HuH-7.5 (cell line): ENCODE data around the gene KLK1.

Source experiments
- DNase-seq: peaks from one replicate; pipeline ENCODE4 v3.0.0; 2011; ENCODE audit warnings: low spot score

KLK1 gene

GRCh38 chr19:50823389-50824042, at the start of gene KLK1:
Gene KLK1 (minus strand): TSS chr19:50823787. CDS start chr19:50823748, 39 bp downstream.
- DNase-seq, result no peak

DNA sequence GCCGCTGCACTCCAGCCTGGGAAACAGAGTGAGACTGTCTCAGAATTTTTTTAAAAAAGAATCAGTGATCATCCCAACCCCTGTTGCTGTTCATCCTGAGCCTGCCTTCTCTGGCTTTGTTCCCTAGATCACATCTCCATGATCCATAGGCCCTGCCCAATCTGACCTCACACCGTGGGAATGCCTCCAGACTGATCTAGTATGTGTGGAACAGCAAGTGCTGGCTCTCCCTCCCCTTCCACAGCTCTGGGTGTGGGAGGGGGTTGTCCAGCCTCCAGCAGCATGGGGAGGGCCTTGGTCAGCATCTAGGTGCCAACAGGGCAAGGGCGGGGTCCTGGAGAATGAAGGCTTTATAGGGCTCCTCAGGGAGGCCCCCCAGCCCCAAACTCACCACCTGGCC, 49.5 kb upstream of the KLK1 start, which contains the start of gene KLK2:
Gene KLK2 (plus strand): TSS at position 384 of the 400 bp plus-strand sequence. CDS start 35 bp downstream, outside the sequence.
- no peak for DNase-seq

DNA sequence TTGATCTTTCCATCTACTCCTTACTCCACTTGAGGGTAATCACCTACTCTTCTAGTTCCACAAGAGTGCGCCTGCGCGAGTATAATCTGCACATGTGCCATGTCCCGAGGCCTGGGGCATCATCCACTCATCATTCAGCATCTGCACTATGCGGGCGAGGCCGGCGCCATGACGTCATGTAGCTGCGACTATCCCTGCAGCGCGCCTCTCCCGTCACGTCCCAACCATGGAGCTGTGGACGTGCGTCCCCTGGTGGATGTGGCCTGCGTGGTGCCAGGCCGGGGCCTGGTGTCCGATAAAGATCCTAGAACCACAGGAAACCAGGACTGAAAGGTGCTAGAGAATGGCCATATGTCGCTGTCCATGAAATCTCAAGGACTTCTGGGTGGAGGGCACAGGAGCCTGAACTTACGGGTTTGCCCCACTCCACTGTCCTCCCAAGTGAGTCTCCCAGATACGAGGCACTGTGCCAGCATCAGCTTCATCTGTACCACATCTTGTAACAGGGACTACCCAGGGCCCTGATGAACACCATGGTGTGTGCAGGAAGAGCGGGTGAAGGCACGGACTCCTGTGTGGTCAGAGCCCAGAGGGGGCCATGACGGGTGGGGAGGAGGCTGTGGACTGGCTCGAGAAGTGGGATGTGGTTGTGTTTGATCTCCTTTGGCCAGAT, 47.0 kb upstream of the KLK1 start:
- no peak for DNase-seq

GRCh38 chr19:50869479-50869878, 45.9 kb upstream of the KLK1 start:
- no peak for DNase-seq

GRCh38 chr19:50861496-50862286, 38.1 kb upstream of the KLK1 start:
- DNase-seq, result no peak

- DNase-seq, result no peak
Observed at GRCh38 chr19:50861010-50861409, 37.4 kb upstream of the KLK1 start.

DNA sequence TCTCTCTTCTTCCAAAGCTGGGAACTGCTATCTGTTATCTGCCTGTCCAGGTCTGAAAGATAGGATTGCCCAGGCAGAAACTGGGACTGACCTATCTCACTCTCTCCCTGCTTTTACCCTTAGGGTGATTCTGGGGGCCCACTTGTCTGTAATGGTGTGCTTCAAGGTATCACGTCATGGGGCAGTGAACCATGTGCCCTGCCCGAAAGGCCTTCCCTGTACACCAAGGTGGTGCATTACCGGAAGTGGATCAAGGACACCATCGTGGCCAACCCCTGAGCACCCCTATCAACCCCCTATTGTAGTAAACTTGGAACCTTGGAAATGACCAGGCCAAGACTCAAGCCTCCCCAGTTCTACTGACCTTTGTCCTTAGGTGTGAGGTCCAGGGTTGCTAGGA, 36.3 kb upstream of the KLK1 start:
- no peak for DNase-seq

GRCh38 chr19:50858886-50859285, 35.3 kb upstream of the KLK1 start:
- no peak for DNase-seq

DNA sequence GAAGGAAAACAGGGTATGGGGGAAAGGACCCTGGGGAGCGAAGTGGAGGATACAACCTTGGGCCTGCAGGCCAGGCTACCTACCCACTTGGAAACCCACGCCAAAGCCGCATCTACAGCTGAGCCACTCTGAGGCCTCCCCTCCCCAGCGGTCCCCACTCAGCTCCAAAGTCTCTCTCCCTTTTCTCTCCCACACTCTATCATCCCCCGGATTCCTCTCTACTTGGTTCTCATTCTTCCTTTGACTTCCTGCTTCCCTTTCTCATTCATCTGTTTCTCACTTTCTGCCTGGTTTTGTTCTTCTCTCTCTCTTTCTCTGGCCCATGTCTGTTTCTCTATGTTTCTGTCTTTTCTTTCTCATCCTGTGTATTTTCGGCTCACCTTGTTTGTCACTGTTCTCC, 33.8 kb upstream of the KLK1 start:
- no peak for DNase-seq

DNA sequence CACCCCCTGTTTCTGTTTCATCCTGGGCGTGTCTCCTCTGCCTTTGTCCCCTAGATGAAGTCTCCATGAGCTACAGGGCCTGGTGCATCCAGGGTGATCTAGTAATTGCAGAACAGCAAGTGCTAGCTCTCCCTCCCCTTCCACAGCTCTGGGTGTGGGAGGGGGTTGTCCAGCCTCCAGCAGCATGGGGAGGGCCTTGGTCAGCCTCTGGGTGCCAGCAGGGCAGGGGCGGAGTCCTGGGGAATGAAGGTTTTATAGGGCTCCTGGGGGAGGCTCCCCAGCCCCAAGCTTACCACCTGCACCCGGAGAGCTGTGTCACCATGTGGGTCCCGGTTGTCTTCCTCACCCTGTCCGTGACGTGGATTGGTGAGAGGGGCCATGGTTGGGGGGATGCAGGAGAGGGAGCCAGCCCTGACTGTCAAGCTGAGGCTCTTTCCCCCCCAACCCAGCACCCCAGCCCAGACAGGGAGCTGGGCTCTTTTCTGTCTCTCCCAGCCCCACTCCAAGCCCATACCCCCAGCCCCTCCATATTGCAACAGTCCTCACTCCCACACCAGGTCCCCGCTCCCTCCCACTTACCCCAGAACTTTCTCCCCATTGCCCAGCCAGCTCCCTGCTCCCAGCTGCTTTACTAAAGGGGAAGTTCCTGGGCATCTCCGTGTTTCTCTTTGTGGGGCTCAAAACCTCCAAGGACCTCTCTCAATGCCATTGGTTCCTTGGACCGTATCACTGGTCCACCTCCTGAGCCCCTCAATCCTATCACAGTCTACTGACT, 31.2 kb upstream of the KLK1 start, which contains the start of gene KLK3:
Gene KLK3 (plus strand): TSS at position 280 of the 775 bp plus-strand sequence. CDS start 41 bp downstream, at position 321.
- no peak for DNase-seq

DNA sequence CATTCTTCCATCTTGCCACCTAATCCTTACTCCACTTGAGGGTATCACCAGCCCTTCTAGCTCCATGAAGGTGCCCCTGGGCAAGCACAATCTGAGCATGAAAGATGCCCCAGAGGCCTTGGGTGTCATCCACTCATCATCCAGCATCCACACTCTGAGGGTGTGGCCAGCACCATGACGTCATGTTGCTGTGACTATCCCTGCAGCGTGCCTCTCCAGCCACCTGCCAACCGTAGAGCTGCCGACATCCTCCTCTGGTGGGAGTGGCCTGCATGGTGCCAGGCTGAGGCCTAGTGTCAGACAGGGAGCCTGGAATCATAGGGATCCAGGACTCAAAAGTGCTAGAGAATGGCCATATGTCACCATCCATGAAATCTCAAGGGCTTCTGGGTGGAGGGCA, 28.0 kb upstream of the KLK1 start:
- DNase-seq, result no peak

GRCh38 chr19:50850738-50851137, 27.2 kb upstream of the KLK1 start:
- no peak for DNase-seq

DNA sequence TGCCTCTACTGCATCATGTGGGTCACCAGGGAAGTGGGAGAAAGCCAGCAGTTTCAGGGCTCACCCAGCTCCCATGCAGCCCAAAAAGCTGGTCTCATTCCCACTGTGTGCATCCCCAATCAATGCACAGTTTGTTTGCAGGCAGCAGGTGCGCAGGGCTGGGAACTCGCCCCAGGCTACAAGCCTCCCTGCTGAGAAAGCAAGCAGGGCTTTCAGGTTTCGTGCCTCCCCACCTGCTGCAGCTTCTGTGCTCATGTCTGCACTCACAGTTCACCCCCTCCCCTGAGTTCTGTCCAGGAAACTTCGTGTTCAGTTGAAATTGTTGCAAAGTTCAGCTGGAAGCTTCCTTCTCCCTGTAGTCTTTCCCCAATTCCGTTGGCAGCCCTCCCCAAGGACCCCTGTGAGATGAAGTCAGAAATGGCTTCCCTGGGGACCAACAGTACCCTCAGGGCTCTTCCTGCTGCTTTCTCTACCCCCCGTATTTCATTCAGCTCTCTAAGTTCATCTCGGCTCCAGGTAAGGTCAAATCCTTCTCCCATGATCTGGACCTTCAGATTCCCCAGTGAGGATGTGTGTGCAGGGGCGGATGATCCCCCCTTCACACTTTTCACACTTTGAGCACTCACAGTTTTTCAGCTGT, 20.8 kb upstream of the KLK1 start:
- no peak for DNase-seq

DNA sequence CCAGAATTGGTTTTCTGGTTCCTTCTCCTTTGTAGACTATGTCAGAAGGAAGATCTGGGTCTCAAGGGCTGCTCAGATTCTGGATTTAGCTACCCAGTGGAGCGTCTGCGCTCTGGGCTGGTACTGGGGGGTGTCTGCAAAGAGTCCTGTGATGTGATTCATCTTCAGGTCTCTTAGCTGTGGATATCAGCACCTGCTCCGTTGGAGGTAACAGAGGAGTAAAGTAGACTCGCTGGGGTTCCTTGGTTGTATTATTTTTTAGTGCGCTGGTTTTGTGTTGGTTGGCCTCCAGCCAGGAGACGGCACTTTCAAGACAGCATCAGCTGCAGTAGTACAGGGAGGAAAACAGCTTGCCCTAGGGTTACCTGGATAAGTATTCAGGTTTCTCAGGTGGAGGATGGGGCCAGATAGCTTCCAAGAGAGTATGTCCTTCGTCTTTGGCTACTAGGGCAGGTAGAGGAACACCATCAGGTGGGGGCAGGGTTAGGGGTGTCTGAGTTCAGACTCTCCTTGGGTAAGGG, 20.2 kb upstream of the KLK1 start:
- DNase-seq, result no peak

GRCh38 chr19:50843205-50843604, 19.6 kb upstream of the KLK1 start:
- DNase-seq, result no peak

GRCh38 chr19:50842130-50842529, 18.5 kb upstream of the KLK1 start:
- DNase-seq, result no peak

GRCh38 chr19:50839712-50840655, 16.4 kb upstream of the KLK1 start:
- no peak for DNase-seq

DNA sequence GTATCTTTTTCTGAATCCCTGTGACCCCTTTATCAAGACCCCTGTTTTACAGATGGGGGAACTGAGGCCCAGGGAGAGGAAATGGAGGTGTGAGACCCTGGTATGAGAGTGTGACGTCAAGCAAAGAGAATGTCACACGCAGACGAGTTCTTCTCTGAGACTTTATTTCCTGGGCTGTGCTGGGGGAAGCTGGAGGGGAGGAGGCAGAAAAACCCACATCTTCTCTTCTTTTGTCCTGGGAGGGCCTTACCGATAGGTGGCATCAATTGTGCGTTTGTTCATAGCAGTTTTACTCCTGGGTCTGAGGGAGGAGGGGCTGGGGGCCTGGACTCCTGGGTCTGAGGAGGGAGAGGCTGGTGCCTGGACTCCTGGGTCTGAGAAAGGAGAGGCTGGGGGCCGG, 14.7 kb upstream of the KLK1 start:
- DNase-seq, result no peak

- DNase-seq, result no peak
Observed at GRCh38 chr19:50837300-50837699, 13.7 kb upstream of the KLK1 start.

GRCh38 chr19:50836543-50837195, 13.1 kb upstream of the KLK1 start:
- DNase-seq, result no peak
